ENCODE data around the gene ARRDC5.

GRCh38 chr19:4902796-4903195 is at the start of gene ARRDC5:
- TF ChIP-seq CTCF (conservative IDR thresholded peaks at IDR 0.05 in 1 of 2, IDR thresholded peaks at IDR 0.05 in 1 of 2; ENCODE audit: low read depth in 1 of 2, low read length in 2 of 2) (no peak), EZH2 (IDR thresholded peaks at IDR 0.05; ENCODE audit: low read length, missing control alignments) (no peak)
